ENCODE results near the gene CFDP1. TPM values are rescaled to one million over a fixed set of nuclear protein-coding genes. Genes with fewer than 3 reads are reported as not detected.

The CFDP1 gene
- total and polyA plus RNA-seq, 2 of the 13 experiments (the other 11 are each of a cell fraction or from before 2014, with no cell fraction given), result 78.6 to 153 TPM

DNA sequence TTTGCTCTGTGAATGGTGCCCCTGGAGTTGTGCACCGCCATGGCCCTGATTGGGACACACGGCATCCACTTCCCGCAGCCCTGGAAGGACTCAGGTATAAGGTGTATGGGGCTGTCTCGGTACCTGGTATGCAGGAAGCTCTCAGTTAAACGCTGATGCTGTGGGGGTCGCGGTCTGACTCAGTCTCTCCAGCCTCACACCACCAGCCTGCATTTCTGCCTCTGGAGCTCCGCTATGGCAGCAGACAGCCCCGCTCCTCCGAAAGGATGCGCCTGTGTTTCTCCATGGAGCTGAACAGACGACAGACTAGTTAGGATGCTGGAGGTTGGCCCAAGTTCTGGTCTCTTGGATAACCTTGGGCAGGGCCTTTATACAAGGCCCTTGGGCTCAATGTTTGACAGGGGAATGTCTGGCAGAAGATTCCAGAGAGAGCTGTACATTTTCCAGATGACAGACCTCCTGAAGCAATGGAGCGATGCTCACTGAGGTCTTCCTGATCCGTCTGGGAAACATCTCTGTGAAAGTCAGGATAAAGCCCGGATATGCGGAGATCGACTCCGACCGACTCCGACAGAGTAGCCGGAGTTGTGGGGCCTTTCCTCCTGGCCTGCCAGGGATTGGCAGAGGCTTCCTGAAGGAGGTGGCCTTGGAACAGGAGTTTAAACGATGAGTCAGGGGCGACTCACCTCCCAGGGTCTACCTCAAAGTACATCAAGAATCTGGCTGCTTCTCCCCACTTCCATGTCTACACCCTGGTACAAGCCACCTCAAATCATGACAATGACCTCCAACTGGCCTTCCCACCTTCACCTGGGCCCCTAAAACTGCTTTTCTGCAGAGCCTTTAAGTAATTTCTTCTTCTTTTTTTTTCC, 160.0 kb downstream of the CFDP1 start (continued):
- TF ChIP-seq, protein P1, sequence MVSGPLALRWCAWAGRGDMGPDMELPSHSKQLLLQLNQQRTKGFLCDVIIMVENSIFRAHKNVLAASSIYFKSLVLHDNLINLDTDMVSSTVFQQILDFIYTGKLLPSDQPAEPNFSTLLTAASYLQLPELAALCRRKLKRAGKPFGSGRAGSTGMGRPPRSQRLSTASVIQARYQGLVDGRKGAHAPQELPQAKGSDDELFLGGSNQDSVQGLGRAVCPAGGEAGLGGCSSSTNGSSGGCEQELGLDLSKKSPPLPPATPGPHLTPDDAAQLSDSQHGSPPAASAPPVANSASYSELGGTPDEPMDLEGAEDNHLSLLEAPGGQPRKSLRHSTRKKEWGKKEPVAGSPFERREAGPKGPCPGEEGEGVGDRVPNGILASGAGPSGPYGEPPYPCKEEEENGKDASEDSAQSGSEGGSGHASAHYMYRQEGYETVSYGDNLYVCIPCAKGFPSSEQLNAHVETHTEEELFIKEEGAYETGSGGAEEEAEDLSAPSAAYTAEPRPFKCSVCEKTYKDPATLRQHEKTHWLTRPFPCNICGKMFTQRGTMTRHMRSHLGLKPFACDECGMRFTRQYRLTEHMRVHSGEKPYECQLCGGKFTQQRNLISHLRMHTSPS (CRISPR knock-in tag; IDR thresholded peaks at IDR 0.05; ENCODE audit: low read depth), result no peak
- no peak for TF ChIP-seq HNF4A (CRISPR knock-in tag; IDR thresholded peaks at IDR 0.05)
- TF ChIP-seq FOXA3 (CRISPR knock-in tag; IDR thresholded peaks at IDR 0.05), result no peak
- no peak for TF ChIP-seq YEATS4 (CRISPR knock-in tag; IDR thresholded peaks at IDR 0.05; ENCODE audit: borderline replicate concordance)
- no peak for TF ChIP-seq ZNF318 (CRISPR knock-in tag; IDR thresholded peaks at IDR 0.05)
- no peak for TF ChIP-seq ZBTB7B (CRISPR knock-in tag; IDR thresholded peaks at IDR 0.05)
- no peak for TF ChIP-seq MAFF (IDR thresholded peaks at IDR 0.05; ENCODE audit: low read depth, low read length)
- no peak for TF ChIP-seq NR2F1 (CRISPR knock-in tag; IDR thresholded peaks at IDR 0.05)
- TF ChIP-seq ZNF512B (CRISPR knock-in tag; IDR thresholded peaks at IDR 0.05; ENCODE audit: borderline replicate concordance), result no peak
- no peak for TF ChIP-seq HOXA9 (CRISPR knock-in tag; IDR thresholded peaks at IDR 0.05; ENCODE audit: borderline replicate concordance)
- no peak for TF ChIP-seq ZNF790 (CRISPR knock-in tag; IDR thresholded peaks at IDR 0.05; ENCODE audit: borderline replicate concordance)
- TF ChIP-seq NFATC3 (CRISPR knock-in tag; IDR thresholded peaks at IDR 0.05), result no peak
- no peak for TF ChIP-seq MBNL3 (CRISPR knock-in tag; conservative IDR thresholded peaks at IDR 0.05)

All from HepG2 (cell line).